Common myeloid progenitor, CD34-positive (primary cell): ENCODE measurements around the gene KLHL6.

Experiments used
- CTCF ChIA-PET: fragments of 350-600 bp; sonication (Branson Sonifier 250); formaldehyde crosslinking; loops from one replicate; lab custom pipeline; 2021; ENCODE audit warnings: antibody characterized with exemption; lab: Charles Lee
- POLR2A ChIA-PET: fragments of 350-600 bp; sonication (Branson Sonifier 250); formaldehyde crosslinking; loops from one replicate; lab custom pipeline; 2021; ENCODE audit warnings: antibody characterized with exemption; lab: Charles Lee
- DNase-seq, 3 donors: peaks; one replicate each; pipeline versions ENCODE4 v3.0.0 to v3.0.0-alpha.2; 2013
- H3K27ac ChIP-seq, 2 experiments: 1 replicate in 1 of 2; 2 replicates in 1 of 2; pipeline ENCODE4 v1.7.0; 2013; ENCODE audit warnings: inconsistent platforms in 2 of 2, low read length in 2 of 2, mild to moderate bottlenecking in 2 of 2, low read depth in 1 of 2, moderate library complexity in 1 of 2; ENCODE audit not compliant: severe bottlenecking in 2 of 2, insufficient read depth in 1 of 2, poor library complexity in 1 of 2
- H3K27me3 ChIP-seq, 5 experiments: replicated peaks in 2 of 5; 1 replicate in 3 of 5; 2 replicates in 2 of 5; pipeline versions ENCODE4 v1.6.1 to v1.7.0; 2013; ENCODE audit warnings: low read length in 4 of 5, mild to moderate bottlenecking in 2 of 5, moderate library complexity in 2 of 5, inconsistent platforms in 1 of 5; ENCODE audit not compliant: insufficient read depth in 5 of 5, control insufficient read depth in 4 of 5
- H3K36me3 ChIP-seq, 4 experiments: 1 replicate in 2 of 4; 2 replicates in 2 of 4; pipeline versions ENCODE4 v1.6.1 to v1.7.0; 2013; ENCODE audit warnings: low read length in 3 of 4, control low read depth in 1 of 4, mild to moderate bottlenecking in 1 of 4; ENCODE audit not compliant: control insufficient read depth in 4 of 4, insufficient read depth in 4 of 4
- H3K4me1 ChIP-seq, 4 experiments: 1 replicate in 3 of 4; 2 replicates in 1 of 4; pipeline versions ENCODE4 v1.6.1 to v1.7.1; 2013; ENCODE audit warnings: low read length in 3 of 4, mild to moderate bottlenecking in 3 of 4, control low read depth in 1 of 4, inconsistent platforms in 1 of 4, moderate library complexity in 1 of 4; ENCODE audit not compliant: control insufficient read depth in 4 of 4, insufficient read depth in 4 of 4; ENCODE audit errors: control extremely low read depth in 1 of 4
- H3K4me3 ChIP-seq, 7 experiments: 1 replicate in 4 of 7; 2 replicates in 3 of 7; pipeline versions ENCODE4 v1.5.1 to v1.7.0; 2013; ENCODE audit warnings: mild to moderate bottlenecking in 7 of 7, low read length in 6 of 7, moderate library complexity in 6 of 7, inconsistent platforms in 2 of 7, low read depth in 2 of 7, control low read depth in 1 of 7; ENCODE audit not compliant: insufficient read depth in 4 of 7, control insufficient read depth in 1 of 7; ENCODE audit errors: extremely low read depth in 1 of 7
- H3K9me3 ChIP-seq, 5 experiments: 1 replicate in 4 of 5; 2 replicates in 1 of 5; pipeline versions ENCODE4 v1.6.1 to v1.7.1; 2013; ENCODE audit warnings: low read length in 4 of 5, mild to moderate bottlenecking in 2 of 5, inconsistent platforms in 1 of 5, low read depth in 1 of 5, moderate library complexity in 1 of 5; ENCODE audit not compliant: control insufficient read depth in 4 of 5, insufficient read depth in 2 of 5; ENCODE audit errors: control extremely low read depth in 1 of 5
- WGBS: methylation state at CpG from one replicate; pipeline ENCODE4 v1.1.5; 2013; ENCODE audit not compliant: insufficient coverage; 5-methylcytosine and 5-hydroxymethylcytosine counted together

The KLHL6 gene

GRCh38 chr3:183566880-183567279, 11.4 kb upstream of the KLHL6 start:
- Histone ChIP-seq H3K27me3 (no peaks in the 10 kb centered on the region), H3K4me3 (no peak overlapping the region), H3K4me1 (peaks cover 5 to 39% (median 34%) of the 10 kb centered on the region in 4 experiments), H3K9me3 (no peaks in the 10 kb centered on the region), H3K27ac (no peak overlapping the region), H3K36me3 (no peaks in the 10 kb centered on the region)
- peak in 2 of 3 donors; percentile 61 to 69 for DNase-seq
- ChIA-PET CTCF (interaction anchor here (0.6 to 1.2 kb wide), 4 partner anchors 9 to 99 kb away, joined by 3 to 5 read pairs (median 4); no protein-coding TSS in a partner anchor), POLR2A (no interaction called here)
- WGBS: 47% methylated on average over 4 of the region's 4 CpGs

- Histone ChIP-seq H3K4me1 (peaks cover 5 to 44% (median 37%) of the 10 kb centered on the region in 4 experiments), H3K27ac (no peak overlapping the region), H3K4me3 (peak overlapping the region in 4 of 7 experiments; percentile 16 to 40 (median 31)), H3K27me3 (no peaks in the 10 kb centered on the region), H3K36me3 (no peaks in the 10 kb centered on the region), H3K9me3 (no peaks in the 10 kb centered on the region)
- CTCF ChIA-PET: interaction anchor here (0.8 to 2.1 kb wide), 4 partner anchors 10 to 29 kb away, joined by 3 to 11 read pairs (median 3); no protein-coding TSS in a partner anchor
- DNase-seq: peak; percentile 70 to 88 (median 87)
- 0% methylated on average over 4 of the region's 5 CpGs for WGBS
- POLR2A ChIA-PET: interaction anchor here (0.6 to 1.1 kb wide), 3 partner anchors 8 to 71 kb away, joined by 3 read pairs; partner anchors contain the start of genes KLHL24 and KLHL6
Observed at GRCh38 chr3:183564046-183564445, 8.5 kb upstream of the KLHL6 start.

- DNase-seq: no peak
- POLR2A ChIA-PET: interaction anchor here (0.6 to 1.1 kb wide), 3 partner anchors 8 to 72 kb away, joined by 3 read pairs; partner anchors contain the start of genes KLHL24 and KLHL6
- Histone ChIP-seq H3K36me3 (no peaks in the 10 kb centered on the region), H3K4me3 (peak overlapping the region in 1 of 7 experiments; percentile 31), H3K27me3 (no peaks in the 10 kb centered on the region), H3K9me3 (no peaks in the 10 kb centered on the region), H3K4me1 (peaks cover 5 to 46% (median 37%) of the 10 kb centered on the region in 4 experiments), H3K27ac (no peak overlapping the region)
- CTCF ChIA-PET: interaction anchor here (1.2 to 2.1 kb wide), 3 partner anchors 13 to 78 kb away, joined by 3 to 11 read pairs (median 4); no protein-coding TSS in a partner anchor
- no CpG with 5 or more reads among the region's 2 CpGs for WGBS
Observed at GRCh38 chr3:183563536-183563874, 8.0 kb upstream of the KLHL6 start.

- ChIA-PET POLR2A (no interaction called here), CTCF (interaction anchor here (1.0 to 3.0 kb wide), 11 partner anchors 10 to 90 kb away, joined by 3 to 7 read pairs (median 4); no protein-coding TSS in a partner anchor)
- Histone ChIP-seq H3K4me3 (no peak overlapping the region), H3K27me3 (no peaks in the 10 kb centered on the region), H3K4me1 (peaks cover 9 to 65% (median 50%) of the 10 kb centered on the region in 4 experiments), H3K27ac (no peak overlapping the region), H3K36me3 (no peaks in the 10 kb centered on the region), H3K9me3 (no peaks in the 10 kb centered on the region)
- peak; percentile 43 to 63 (median 53) for DNase-seq
- WGBS: 94% methylated on average over 7 of the region's 9 CpGs
Observed at GRCh38 chr3:183560607-183561006, 5.1 kb upstream of the KLHL6 start.

- no peak overlapping the region for H3K4me3 ChIP-seq
- H3K9me3 ChIP-seq: no peaks in the 10 kb centered on the region
- H3K4me1 ChIP-seq: peaks cover 6 to 64% (median 44%) of the 10 kb centered on the region in 4 experiments
- DNase-seq: peak in 2 of 3 donors; percentile 36 to 41
- no peaks in the 10 kb centered on the region for H3K27me3 ChIP-seq
- 4% methylated on average over 5 of the region's 8 CpGs for WGBS
- POLR2A ChIA-PET: no interaction called here
- no peak overlapping the region for H3K27ac ChIP-seq
- H3K36me3 ChIP-seq: no peaks in the 10 kb centered on the region
- CTCF ChIA-PET: interaction anchor here (1.2 to 3.0 kb wide), 3 partner anchors 25 to 78 kb away, joined by 3 to 6 read pairs (median 4); no protein-coding TSS in a partner anchor
Observed at GRCh38 chr3:183558495-183558894, 3.0 kb upstream of the KLHL6 start.

- H3K4me1 ChIP-seq: peaks cover 11 to 64% (median 40%) of the 10 kb centered on the region in 4 experiments
- WGBS: 91% methylated on average over 4 of the region's 5 CpGs
- H3K4me3 ChIP-seq: no peak overlapping the region
- peak overlapping the region in 1 of 2 experiments; percentile 91 for H3K27ac ChIP-seq
- DNase-seq: no peak
- no peaks in the 10 kb centered on the region for H3K9me3 ChIP-seq
- H3K36me3 ChIP-seq: no peaks in the 10 kb centered on the region
- CTCF ChIA-PET: no interaction called here
- POLR2A ChIA-PET: no interaction called here
- no peaks in the 10 kb centered on the region for H3K27me3 ChIP-seq
Observed at GRCh38 chr3:183556722-183557121, 1.2 kb upstream of the KLHL6 start.

- 0% methylated on average over 1 of the region's 1 CpG for WGBS
- CTCF ChIA-PET: interaction anchor here (1.1 to 5.7 kb wide), 2 partner anchors 9 to 14 kb away, joined by 5 to 25 read pairs; no protein-coding TSS in a partner anchor
- Histone ChIP-seq H3K27me3 (no peaks in the 10 kb centered on the region), H3K36me3 (peaks cover 0 to 5% (median 2%) of the 10 kb centered on the region in 4 experiments), H3K4me1 (peaks cover 17 to 69% (median 41%) of the 10 kb centered on the region in 4 experiments), H3K4me3 (peak overlapping the region in 6 of 7 experiments; percentile 72 to 88 (median 84)), H3K27ac (peak overlapping the region; percentile 72 to 91), H3K9me3 (no peaks in the 10 kb centered on the region)
- POLR2A ChIA-PET: no interaction called here
- peak; percentile 48 to 74 (median 68) for DNase-seq
Observed at GRCh38 chr3:183554377-183554776, 1.1 kb downstream of the KLHL6 start.
